H1 (cell line): ENCODE results near the gene ZSWIM4. TPM values are rescaled to one million over a fixed set of nuclear protein-coding genes. Genes with fewer than 3 reads are reported as not detected.
"Not testable (repeated sequence)": the region's sequence is repeated elsewhere in the genome, so short reads cannot be mapped to it uniquely, and the experiment has no call there.

ENCODE experiments used
- CTCF ChIA-PET: fragments of 300-600 bp; sonication (Branson Sonifier 250); formaldehyde crosslinking; loops from one replicate; lab custom pipeline; 2021; ENCODE audit not compliant: partially characterized antibody; lab: Charles Lee
- POLR2A ChIA-PET: fragments of 300-600 bp; sonication (Branson Sonifier 250); formaldehyde crosslinking; loops from one replicate; lab custom pipeline; 2021; ENCODE audit warnings: inconsistent platforms; ENCODE audit not compliant: partially characterized antibody; lab: Charles Lee
- DNase-seq, 2 experiments: peaks; one replicate each; pipeline versions ENCODE4 v3.0.0 to v3.0.0-alpha.2; 2010 to 2022; ENCODE audit warnings: low spot score in 2 of 2, low read depth in 1 of 2, mixed read lengths in 1 of 2
- FAIRE-seq: peaks from 2 replicates; lab custom pipeline; 2011; peaks lifted over from hg19 to GRCh38; lab: Jason Lieb, UNC
- H2AFZ ChIP-seq: 2 replicates; pipeline ENCODE4 v1.8.1; 2012; ENCODE audit warnings: low read length, inconsistent platforms
- H2AK5ac ChIP-seq: 2 replicates; pipeline ENCODE4 v1.6.1; 2013; ENCODE audit warnings: low read depth, low read length
- H2BK120ac ChIP-seq: replicated peaks from 2 replicates; pipeline ENCODE3; 2013; ENCODE audit warnings: low read depth, low read length, inconsistent platforms
- H2BK12ac ChIP-seq: 2 replicates; pipeline ENCODE4 v1.6.1; 2013; ENCODE audit warnings: low read depth, low read length
- H2BK15ac ChIP-seq: 2 replicates; pipeline ENCODE4 v1.6.1; 2013; ENCODE audit warnings: low read length
- H2BK20ac ChIP-seq: 2 replicates; pipeline ENCODE4 v1.6.1; 2013; ENCODE audit warnings: low read length
- H2BK5ac ChIP-seq: 2 replicates; pipeline ENCODE4 v1.6.1; 2013; ENCODE audit warnings: low read depth, low read length
- H3K14ac ChIP-seq: 2 replicates; pipeline ENCODE4 v1.6.1; 2013; ENCODE audit warnings: inconsistent platforms; ENCODE audit not compliant: insufficient read length
- H3K18ac ChIP-seq: 2 replicates; pipeline ENCODE4 v1.6.1; 2013; ENCODE audit warnings: low read length; ENCODE audit errors: extremely low read depth
- H3K23ac ChIP-seq: 2 replicates; pipeline ENCODE4 v1.6.1; 2013; ENCODE audit warnings: inconsistent platforms; ENCODE audit not compliant: insufficient read length
- H3K23me2 ChIP-seq: 2 replicates; pipeline ENCODE4 v1.6.1; 2013; ENCODE audit warnings: low read depth, low read length
- H3K27ac ChIP-seq: 2 replicates; pipeline ENCODE4 v1.6.1; 2011; ENCODE audit warnings: low read depth, low read length, inconsistent platforms
- H3K27me3 ChIP-seq, 4 experiments: replicated peaks in 1 of 4; 1 replicate in 1 of 4; 2 replicates in 3 of 4; pipeline versions ENCODE4 v1.6.1 to v1.8.1; 2011 to 2013; ENCODE audit warnings: low read length in 3 of 4, mild to moderate bottlenecking in 3 of 4, inconsistent platforms in 2 of 4, mixed read lengths in 2 of 4, moderate library complexity in 1 of 4; ENCODE audit not compliant: control insufficient read depth in 3 of 4, insufficient read depth in 3 of 4; ENCODE audit errors: extremely low read depth in 1 of 4
- H3K36me3 ChIP-seq, 4 experiments: 2 replicates each; pipeline versions ENCODE4 v1.6.1 to v1.8.1; 2011 to 2013; ENCODE audit warnings: mild to moderate bottlenecking in 4 of 4, low read length in 3 of 4, moderate library complexity in 2 of 4, control low read depth in 1 of 4, inconsistent platforms in 1 of 4; ENCODE audit not compliant: insufficient read depth in 4 of 4, control insufficient read depth in 2 of 4
- H3K4ac ChIP-seq: replicated peaks from 2 replicates; pipeline ENCODE3; 2013; ENCODE audit warnings: low read length, low read depth, mixed read lengths, inconsistent platforms; ENCODE audit not compliant: insufficient read length
- H3K4me1 ChIP-seq, 4 experiments: replicated peaks in 1 of 4; 1 replicate in 1 of 4; 2 replicates in 3 of 4; pipeline versions ENCODE4 v1.6.1 to v1.8.1; 2011 to 2013; ENCODE audit warnings: low read length in 3 of 4, inconsistent platforms in 2 of 4, mixed read lengths in 1 of 4; ENCODE audit not compliant: insufficient read depth in 4 of 4, control insufficient read depth in 3 of 4
- H3K4me2 ChIP-seq, 2 experiments: 2 replicates each; pipeline versions ENCODE4 v1.6.1 to v1.8.1; 2011 to 2013; ENCODE audit warnings: low read depth in 2 of 2, low read length in 2 of 2, control low read depth in 1 of 2, inconsistent platforms in 1 of 2, mild to moderate bottlenecking in 1 of 2; ENCODE audit not compliant: insufficient read depth in 1 of 2
- H3K4me3 ChIP-seq, 4 experiments: fragments of 200-600, 300-600 bp in 1 of 4; sonication (generic), shearing (Covaris generic), sonication (Bioruptor Twin) in 1 of 4; 2 replicates each; pipeline versions ENCODE4 v1.5.1 to v1.8.1; 2011 to 2016; ENCODE audit warnings: low read length in 4 of 4, low read depth in 3 of 4, control low read depth in 2 of 4, inconsistent platforms in 2 of 4, mild to moderate bottlenecking in 2 of 4, mixed read lengths in 1 of 4, moderate library complexity in 1 of 4; ENCODE audit not compliant: insufficient read depth in 2 of 4; ENCODE audit errors: extremely low read depth in 1 of 4
- H3K56ac ChIP-seq: replicated peaks from 2 replicates; pipeline ENCODE3; 2013; ENCODE audit warnings: low read depth, mild to moderate bottlenecking, mixed read lengths, low read length, inconsistent platforms; ENCODE audit not compliant: insufficient read length
- H3K79me1 ChIP-seq: 2 replicates; pipeline ENCODE4 v1.6.1; 2013; ENCODE audit warnings: low read depth, low read length, control low read depth
- H3K79me2 ChIP-seq, 2 experiments: 2 replicates each; pipeline versions ENCODE4 v1.6.1 to v1.8.1; 2012 to 2013; ENCODE audit warnings: low read length in 2 of 2, mild to moderate bottlenecking in 2 of 2, inconsistent platforms in 1 of 2; ENCODE audit not compliant: insufficient read depth in 2 of 2, control insufficient read depth in 1 of 2
- H3K9ac ChIP-seq, 4 experiments: replicated peaks in 1 of 4; 1 replicate in 1 of 4; 2 replicates in 3 of 4; pipeline versions ENCODE4 v1.6.1 to v1.8.1; 2011 to 2013; ENCODE audit warnings: low read depth in 3 of 4, low read length in 3 of 4, control low read depth in 2 of 4, mild to moderate bottlenecking in 2 of 4, moderate library complexity in 2 of 4, inconsistent platforms in 1 of 4; ENCODE audit errors: extremely low read depth in 1 of 4
- H3K9me3 ChIP-seq, 2 experiments: 2 replicates each; pipeline versions ENCODE4 v1.6.1 to v1.8.1; 2012 to 2013; ENCODE audit warnings: mild to moderate bottlenecking in 2 of 2, moderate library complexity in 2 of 2, control low read depth in 1 of 2, inconsistent platforms in 1 of 2, low read depth in 1 of 2, low read length in 1 of 2, mixed read lengths in 1 of 2; ENCODE audit not compliant: insufficient read depth in 2 of 2
- H4K20me1 ChIP-seq, 2 experiments: replicated peaks in 1 of 2; 2 replicates each; pipeline versions ENCODE3 to v1.8.1; 2011 to 2013; ENCODE audit warnings: inconsistent platforms in 2 of 2, low read length in 2 of 2, mild to moderate bottlenecking in 1 of 2; ENCODE audit not compliant: insufficient read depth in 2 of 2, control insufficient read depth in 1 of 2
- H4K5ac ChIP-seq: 2 replicates; pipeline ENCODE4 v1.6.1; 2013; ENCODE audit warnings: low read length, low read depth, mixed read lengths, inconsistent platforms; ENCODE audit not compliant: insufficient read length
- H4K8ac ChIP-seq: 2 replicates; pipeline ENCODE4 v1.8.0; 2013; ENCODE audit warnings: mild to moderate bottlenecking, moderate library complexity, low read length, inconsistent platforms; ENCODE audit not compliant: insufficient read depth; ENCODE audit errors: extremely low read depth
- H4K91ac ChIP-seq: replicated peaks from 2 replicates; pipeline ENCODE3; 2013; ENCODE audit warnings: low read length, mixed read lengths, inconsistent platforms; ENCODE audit not compliant: insufficient read length
- WGBS, 2 experiments: shearing (Covaris generic) in 1 of 2; methylation state at CpG; one replicate each; pipeline versions ENCODE4 v1.1.6 to v1.1.7; 2013 to 2015; ENCODE audit warnings: low lambda C conversion rate in 2 of 2, mixed read lengths in 2 of 2, inconsistent platforms in 1 of 2, low coverage in 1 of 2, missing lambda C conversion rate in 1 of 2; ENCODE audit not compliant: insufficient replicate concordance in 2 of 2, insufficient coverage in 1 of 2, insufficient read length in 1 of 2; ENCODE audit errors: extremely low coverage in 1 of 2, missing lambda C conversion rate in 1 of 2; 5-methylcytosine and 5-hydroxymethylcytosine counted together
- polyA plus RNA-seq, 7 experiments: library from polyadenylated mRNA; depleted of rRNA in 3 of 7; stranded (reverse) in 5 of 7; unstranded in 2 of 7; fragments of >200 nt in 5 of 7; fragments of 200-250 nt in 2 of 7; gene quantifications; 1 replicate in 5 of 7; 2 replicates in 1 of 7; 4 replicates in 1 of 7; pipeline versions ENCODE4 v1.2.1 to v1.2.3, GENCODE V29; 2011 to 2013; ENCODE audit warnings: missing spikeins in 2 of 7, mixed read lengths in 2 of 7
- total RNA-seq: library from RNA; stranded (reverse); fragmentation: NEBNext Ultra II Directional; extraction: Animal tissue kit (Norgen Biotek cat#: 25700); gene quantifications from 2 replicates; pipeline ENCODE4 v1.2.1, GENCODE V29; 2021

Gene ZSWIM4
- total and polyA plus RNA-seq, 2 of the 8 experiments (the other 6 are each of a cell fraction or from before 2014, with no cell fraction given), result 12.2 to 31.1 TPM

GRCh38 chr19:13779794-13780193, 15.4 kb upstream of the ZSWIM4 start:
- not testable (repeated sequence) for H2BK120ac ChIP-seq, H3K9me3 ChIP-seq, H4K5ac ChIP-seq, H2AK5ac ChIP-seq, DNase-seq, H4K8ac ChIP-seq, H3K23ac ChIP-seq, H2BK15ac ChIP-seq, H3K56ac ChIP-seq, H3K4me3 ChIP-seq, H3K4me2 ChIP-seq, H2BK5ac ChIP-seq, H3K14ac ChIP-seq, H3K4ac ChIP-seq, H3K27me3 ChIP-seq, H2BK12ac ChIP-seq, H2AFZ ChIP-seq, H3K9ac ChIP-seq, H4K91ac ChIP-seq, H3K27ac ChIP-seq, H2BK20ac ChIP-seq, H3K18ac ChIP-seq, H3K23me2 ChIP-seq, H3K4me1 ChIP-seq, FAIRE-seq
- CTCF ChIA-PET, result interaction anchor here (0.9 kb wide), 1 partner anchor 83 kb away, joined by 3 read pairs; no protein-coding TSS in a partner anchor
- Histone ChIP-seq H3K79me1 (peaks cover 14% of the 10 kb centered on the region; the same call in 1 of the 2 replicates), H3K36me3 (peaks cover 11 to 25% (median 19%) of the 10 kb centered on the region in 4 experiments), H4K20me1 (peaks cover 2 to 15% of the 10 kb centered on the region in 2 experiments), H3K79me2 (peaks cover 0 to 20% of the 10 kb centered on the region in 2 experiments; a peak in 3 of 4 replicates)
- POLR2A ChIA-PET, result interaction anchor here (1.4 to 3.0 kb wide), 2 partner anchors 8 to 15 kb away, joined by 3 to 14 read pairs; partner anchors contain the start of gene ZSWIM4
- WGBS, 2 experiments, result 97% methylated on average over 8 of the region's 8 CpGs; no CpG with 5 or more reads in 1 of the 2 experiments
